ENCODE measurements around the gene TIAM1. TPM values are rescaled to one million over a fixed set of nuclear protein-coding genes. Genes with fewer than 3 reads are reported as not detected.

Gene TIAM1
- total RNA-seq, 1 donor: 1.9 TPM

DNA sequence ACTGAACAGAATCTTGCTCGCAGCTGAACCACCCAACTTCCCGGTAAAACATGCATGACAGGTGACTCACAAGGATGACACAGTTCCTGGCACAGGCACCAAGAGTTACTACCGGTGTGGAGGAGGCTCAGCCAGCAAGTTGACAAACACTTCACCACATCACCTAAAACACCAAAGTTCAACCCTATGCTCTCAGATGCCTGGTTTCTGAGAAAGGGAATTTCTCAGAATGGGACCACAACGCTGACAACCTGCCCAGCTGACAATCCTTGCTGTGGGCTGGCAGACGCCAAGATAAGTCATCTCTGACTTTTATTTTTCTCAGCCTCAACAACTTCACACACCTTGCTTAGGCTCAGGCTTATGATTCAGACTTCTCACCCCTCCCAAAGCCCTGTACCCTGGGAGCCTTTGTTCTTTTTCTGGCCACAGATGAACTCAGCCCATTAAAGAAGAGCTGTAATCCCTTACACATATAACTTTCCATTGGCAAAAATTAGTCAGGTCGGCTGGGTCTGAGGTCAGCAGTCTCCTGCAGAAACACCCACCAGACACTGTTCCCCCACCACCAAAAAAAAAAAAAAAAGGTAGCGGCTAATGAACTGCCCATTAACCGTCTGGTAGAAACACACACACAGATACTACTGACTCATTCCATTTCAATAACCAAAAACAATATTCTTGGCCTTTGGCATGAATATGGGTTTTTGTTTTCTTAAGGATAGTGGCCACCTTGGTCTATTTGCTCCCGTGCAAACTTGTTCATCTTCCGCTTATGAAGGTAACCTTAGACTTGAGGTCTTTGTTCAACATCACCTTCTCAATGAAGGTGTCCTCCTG lies 10.8 kb upstream of the TIAM1 start:
- DNase-seq (ENCODE audit: low read depth in 2 of 3, low spot score in 2 of 3): peak in 2 of 3 donors; percentile 29 to 58

DNA sequence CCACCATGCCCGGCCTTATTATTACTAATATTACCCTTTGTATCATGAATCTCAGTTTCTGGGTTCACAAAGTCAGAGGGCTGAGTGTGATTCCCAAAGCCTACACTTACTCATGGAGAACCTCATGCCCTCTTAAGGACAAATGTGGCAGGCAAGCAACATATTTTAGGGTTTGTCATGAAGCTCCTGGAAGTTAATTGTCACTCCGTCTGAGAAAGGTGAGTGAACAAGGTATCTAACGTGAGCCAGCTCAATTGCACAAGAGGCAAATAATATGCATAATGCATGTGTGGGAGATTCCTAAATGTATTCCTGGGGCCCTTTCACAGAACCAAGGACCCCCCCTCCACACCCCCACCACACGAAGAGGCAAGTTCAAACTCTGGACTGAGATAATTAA lies 10.1 kb upstream of the TIAM1 start:
- no peak for DNase-seq (ENCODE audit: low read depth in 2 of 3, low spot score in 2 of 3)

DNA sequence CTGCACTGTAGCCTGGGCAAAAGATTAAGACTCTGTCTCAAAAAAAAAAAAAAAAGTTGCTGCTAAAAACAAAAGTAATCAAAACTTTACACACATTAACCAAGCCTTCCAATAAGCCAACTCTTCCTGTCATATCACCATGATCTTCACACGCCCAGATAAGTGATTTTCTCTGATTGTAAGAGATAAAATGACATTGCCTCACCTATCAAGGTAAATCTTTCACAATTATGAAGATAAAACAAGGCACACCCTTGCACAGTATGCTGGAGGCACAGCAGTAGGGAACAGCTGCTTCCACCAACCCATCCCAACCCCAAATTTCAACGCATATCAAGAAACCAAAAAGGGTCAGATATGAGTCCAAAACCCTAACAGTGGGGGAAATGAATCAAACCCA lies 8.8 kb upstream of the TIAM1 start:
- no peak for DNase-seq (ENCODE audit: low read depth in 2 of 3, low spot score in 2 of 3)

DNA sequence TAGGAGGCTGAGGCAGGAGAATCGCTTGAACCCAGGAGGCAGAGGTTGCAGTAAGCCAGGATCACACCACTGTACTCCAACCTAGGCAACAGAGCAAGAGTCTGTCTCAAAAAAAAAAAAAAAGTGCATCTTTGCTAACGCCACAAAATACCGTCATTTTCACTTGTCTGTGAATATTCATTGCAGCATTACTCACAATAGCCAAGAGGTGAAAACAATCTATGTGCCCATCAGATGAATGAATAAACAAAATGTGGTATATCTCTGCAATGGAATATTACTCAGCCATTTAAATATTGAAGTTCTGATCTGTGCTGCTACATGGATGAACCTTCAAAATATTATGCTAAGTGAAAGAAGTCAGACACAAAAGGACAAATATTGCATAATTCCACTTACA lies 7.9 kb upstream of the TIAM1 start:
- no peak for DNase-seq (ENCODE audit: low read depth in 2 of 3, low spot score in 2 of 3)

DNA sequence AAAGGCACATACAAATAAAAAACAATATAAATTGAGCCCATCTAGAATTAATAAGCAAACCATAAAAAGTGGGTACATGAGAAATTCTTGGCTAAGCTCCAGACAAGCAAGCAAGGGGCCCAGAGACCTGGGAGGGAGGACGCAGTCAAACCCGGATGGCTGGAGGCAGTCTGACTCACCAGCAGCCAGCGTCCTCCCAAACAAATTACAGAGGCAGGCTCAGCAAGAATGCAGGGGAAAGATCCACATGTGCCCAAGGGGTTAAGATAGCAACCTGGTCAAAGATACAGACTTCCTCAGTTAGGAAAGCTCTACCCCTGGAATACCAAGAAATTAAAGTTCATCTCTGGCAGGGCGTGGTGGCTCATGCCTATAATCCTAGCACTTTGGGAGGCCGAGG lies 7.4 kb upstream of the TIAM1 start:
- no peak for DNase-seq (ENCODE audit: low read depth in 2 of 3, low spot score in 2 of 3)

DNA sequence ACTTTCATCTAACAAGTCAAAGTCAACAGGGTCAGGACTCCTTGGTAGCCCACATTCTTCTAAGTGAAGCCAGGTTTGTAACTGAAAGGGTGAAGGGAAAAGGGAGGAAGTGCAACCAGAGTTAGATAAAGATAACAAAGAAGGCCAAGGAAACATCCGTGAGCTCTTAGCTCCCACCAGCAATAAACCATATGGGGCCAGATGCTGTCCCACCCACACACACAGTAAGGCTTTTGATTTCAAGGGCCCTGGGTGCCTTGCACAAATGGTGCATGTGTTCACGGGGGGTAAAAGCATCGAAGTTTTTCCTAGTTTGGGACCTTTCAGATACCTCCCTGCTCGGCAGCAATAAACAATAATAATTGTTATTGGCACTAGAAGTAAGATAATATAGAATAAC lies 5.1 kb upstream of the TIAM1 start:
- DNase-seq (ENCODE audit: low read depth in 2 of 3, low spot score in 2 of 3): no peak

DNA sequence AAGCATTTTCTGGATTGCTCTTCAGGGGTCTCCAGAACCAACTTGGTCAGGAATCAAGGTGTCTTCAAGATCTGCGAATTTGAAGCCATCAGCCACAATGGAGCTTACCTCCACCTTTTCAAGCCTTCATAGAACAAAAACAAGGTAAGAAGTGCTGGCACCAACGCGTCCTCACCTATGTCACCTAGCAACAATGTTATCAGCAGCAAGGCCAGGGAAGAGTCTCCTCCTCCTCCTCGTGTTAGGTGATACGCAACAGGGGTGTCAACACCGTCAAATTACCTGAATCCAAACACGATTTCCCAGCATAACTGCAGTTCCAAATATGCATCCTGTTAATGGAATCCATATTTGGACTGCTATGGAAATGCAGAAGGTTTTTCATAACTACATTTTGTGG lies 4.1 kb upstream of the TIAM1 start:
- DNase-seq (ENCODE audit: low read depth in 2 of 3, low spot score in 2 of 3): no peak

DNA sequence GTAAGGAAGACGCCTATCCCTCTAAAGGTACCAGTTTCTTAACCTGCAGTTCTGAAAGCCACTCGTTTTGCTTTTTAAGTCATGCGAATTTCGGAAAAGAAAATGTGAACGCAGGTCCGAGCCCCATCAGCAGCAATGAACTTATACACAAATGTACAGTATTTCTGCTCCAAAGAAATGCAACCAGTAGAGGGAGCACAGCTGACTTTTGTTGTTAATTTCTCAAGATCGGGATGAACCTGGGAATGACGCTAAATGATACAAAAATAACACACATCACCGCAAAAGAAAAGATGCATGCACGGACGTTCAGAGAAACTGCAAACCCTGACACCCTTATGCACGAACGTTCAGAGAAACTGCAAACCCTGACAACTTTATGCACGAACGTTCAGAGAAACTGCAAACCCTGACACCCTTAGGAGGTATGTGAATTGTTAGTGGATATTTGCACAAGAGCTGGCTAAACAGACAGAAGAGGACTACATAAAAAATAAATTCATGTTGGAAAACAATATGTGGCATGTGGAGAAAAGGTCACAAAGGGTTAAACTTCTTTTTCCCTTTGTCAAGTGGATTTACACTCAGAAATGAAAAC lies 3.5 kb upstream of the TIAM1 start:
- DNase-seq (ENCODE audit: low read depth in 2 of 3, low spot score in 2 of 3): no peak

DNA sequence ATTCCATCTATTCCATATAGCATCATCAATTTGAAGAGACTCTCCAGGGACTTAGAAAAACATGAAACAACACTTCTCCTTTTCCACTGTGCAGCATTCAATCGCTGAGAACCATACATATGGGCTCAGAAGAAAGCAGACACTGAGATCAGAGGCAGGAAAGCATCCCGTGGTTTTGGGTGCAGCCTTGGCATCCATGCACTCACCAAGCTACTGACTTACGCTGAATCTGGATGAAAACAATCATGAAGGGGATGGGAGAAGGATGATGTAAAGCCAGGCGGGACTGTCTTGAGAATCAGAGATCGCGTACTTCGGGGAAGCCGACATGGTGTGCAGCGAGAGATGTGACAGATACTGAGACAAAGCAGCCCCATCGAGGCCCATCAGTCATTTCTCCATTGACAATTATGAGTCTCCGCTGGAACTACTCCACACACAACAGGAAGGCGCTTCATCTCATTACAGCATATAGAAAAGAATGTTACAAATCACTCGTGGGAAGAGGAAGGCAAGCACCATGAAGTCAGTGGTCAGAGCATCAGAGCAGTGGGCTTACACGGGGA lies 2.3 kb upstream of the TIAM1 start:
- DNase-seq (ENCODE audit: low read depth in 2 of 3, low spot score in 2 of 3): no peak

DNA sequence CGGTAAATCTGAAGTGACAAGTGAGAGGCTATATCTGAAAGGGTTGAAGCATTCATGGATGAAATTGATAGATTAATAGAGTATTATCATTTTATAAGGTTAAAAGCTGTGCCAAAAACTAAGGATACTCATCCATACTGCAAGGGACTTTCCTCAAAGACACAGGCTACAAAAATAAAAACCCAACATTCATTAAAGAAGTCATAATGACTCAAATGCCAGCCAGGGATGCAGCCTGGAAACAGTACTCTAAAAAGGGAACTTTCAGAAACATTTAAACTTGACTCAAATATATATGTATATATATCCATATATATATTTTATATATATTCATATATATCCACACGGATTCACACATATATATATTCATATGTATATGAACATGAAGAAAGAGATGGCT lies 1.1 kb upstream of the TIAM1 start:
- DNase-seq (ENCODE audit: low read depth in 2 of 3, low spot score in 2 of 3): no peak

DNA sequence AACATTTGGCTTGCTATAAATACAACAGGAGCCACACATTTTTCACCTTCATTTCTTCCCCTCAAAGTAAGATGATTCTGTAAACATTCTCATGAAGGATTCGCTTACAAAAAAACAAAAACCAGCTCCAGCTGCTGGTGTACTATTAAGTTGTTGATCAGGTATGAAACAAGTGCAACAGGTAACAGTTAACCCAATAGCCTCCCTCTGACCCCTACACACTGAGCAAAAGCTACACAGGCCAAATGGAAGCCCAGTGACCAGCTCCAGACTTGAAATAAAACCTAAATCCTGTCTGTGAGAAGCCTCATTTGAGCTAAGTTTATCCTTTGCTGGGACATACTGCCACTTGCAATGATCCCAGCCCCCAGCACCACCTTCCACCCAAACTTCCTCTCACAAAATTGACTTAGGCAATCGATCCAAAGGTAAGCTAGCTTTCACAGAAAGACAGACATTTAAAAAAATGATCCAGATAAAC lies 991 bp downstream of the TIAM1 start:
- DNase-seq (ENCODE audit: low read depth in 2 of 3, low spot score in 2 of 3): no peak

DNA sequence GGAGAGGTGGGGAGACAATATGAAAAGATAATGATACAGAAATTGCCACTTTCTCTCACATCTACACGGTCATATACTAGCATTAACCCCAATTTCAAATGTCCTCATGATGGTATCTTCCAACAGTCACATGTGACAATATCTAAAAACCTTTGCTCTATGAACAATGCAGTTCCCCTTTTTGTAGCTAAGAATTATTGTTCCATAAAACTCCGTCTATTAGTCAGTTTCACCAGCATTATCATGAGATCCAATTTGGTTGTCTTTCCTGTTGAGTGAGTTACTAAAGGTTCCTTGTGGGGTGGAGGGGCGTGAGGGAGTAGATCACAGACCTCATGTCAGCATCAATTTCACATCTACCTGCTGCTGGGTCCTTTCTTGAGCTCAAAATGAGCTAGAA lies 1.7 kb downstream of the TIAM1 start:
- DNase-seq (ENCODE audit: low read depth in 2 of 3, low spot score in 2 of 3): peak in 2 of 3 donors; percentile 26 to 47

DNA sequence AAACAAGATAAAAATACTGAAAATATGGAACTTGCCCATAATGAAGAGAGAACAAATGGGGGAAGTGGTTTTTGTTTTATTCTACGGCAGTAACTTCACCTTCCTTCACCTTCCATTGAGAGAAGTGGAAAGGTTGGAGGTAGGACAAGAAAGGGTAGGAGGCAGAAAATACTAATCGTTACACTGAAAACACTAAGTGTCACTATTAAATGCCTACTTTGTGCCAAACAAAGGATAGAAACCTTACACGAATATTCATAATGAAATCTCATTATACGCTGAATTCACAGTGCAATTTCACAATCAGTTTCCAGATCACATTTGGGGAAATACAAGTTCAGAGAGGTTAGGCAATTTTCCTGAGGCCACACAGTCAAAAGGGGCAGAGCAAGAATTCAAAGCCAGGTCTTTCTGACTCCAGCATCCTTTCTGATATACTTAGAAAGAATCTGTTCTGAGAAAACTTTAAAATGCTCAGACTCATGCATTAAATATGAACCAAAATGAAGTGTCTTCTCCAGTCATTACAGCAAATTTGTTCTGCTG lies 3.0 kb downstream of the TIAM1 start:
- DNase-seq (ENCODE audit: low read depth in 2 of 3, low spot score in 2 of 3): no peak

DNA sequence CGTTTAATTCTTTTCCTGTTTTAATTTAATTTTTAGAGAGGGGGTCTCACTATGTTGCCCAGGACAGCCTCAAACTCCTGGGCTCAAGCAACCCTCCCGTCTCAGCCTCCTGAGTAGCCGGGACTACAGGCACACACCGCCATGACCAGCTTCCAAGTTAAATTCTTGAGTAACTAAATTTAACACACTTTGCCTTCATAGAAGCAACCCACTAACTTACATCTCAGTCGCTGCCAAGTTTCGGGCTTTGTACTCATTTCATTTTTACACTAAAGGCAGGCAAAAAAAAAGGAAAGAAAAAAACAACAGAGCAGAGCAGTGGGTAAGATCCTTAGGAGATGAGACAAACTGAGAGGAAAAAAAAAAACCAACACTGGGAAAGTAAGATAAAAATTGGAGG lies 3.5 kb downstream of the TIAM1 start:
- no peak for DNase-seq (ENCODE audit: low read depth in 2 of 3, low spot score in 2 of 3)

DNA sequence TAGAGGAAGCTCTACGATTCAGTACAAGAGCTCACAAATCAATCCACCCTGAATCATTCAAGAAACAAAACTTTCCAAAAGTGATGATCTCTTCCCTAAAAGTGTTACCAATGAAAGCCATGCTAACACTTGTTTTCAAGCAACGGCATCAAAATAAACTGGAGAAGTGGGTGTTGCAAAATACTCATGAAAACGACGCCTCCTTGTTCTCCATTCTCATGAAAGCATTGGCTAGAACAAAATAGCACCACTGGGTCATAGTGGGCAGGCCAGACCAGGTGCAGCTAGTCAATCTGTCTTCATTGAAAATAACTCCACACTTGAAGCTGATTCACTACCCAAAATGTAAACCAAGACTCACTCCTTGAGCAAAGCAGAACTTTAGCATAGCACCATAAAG lies 4.3 kb downstream of the TIAM1 start:
- DNase-seq (ENCODE audit: low read depth in 2 of 3, low spot score in 2 of 3): no peak

DNA sequence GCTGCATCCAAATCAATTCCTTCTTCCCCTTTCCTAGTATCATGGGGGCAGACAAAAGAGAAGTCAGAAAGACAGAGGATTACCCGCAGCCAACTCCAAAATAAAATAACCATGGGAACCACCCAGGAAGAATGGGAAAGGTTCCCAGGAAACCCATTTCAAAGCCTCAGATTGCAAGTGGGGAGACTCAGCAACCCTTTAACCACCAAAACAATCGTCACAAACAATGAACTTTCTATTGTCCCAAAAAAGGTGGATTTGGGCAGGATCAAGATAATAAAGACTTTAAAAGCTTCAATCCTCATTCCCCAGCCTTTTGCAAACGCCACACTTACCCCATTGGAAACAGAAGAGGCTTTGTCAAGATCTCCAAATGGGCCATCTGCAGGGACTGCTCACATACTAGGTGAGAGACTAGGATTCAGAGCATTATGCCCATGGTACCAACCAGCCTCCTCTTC lies 5.1 kb downstream of the TIAM1 start:
- DNase-seq (ENCODE audit: low read depth in 2 of 3, low spot score in 2 of 3): no peak

DNA sequence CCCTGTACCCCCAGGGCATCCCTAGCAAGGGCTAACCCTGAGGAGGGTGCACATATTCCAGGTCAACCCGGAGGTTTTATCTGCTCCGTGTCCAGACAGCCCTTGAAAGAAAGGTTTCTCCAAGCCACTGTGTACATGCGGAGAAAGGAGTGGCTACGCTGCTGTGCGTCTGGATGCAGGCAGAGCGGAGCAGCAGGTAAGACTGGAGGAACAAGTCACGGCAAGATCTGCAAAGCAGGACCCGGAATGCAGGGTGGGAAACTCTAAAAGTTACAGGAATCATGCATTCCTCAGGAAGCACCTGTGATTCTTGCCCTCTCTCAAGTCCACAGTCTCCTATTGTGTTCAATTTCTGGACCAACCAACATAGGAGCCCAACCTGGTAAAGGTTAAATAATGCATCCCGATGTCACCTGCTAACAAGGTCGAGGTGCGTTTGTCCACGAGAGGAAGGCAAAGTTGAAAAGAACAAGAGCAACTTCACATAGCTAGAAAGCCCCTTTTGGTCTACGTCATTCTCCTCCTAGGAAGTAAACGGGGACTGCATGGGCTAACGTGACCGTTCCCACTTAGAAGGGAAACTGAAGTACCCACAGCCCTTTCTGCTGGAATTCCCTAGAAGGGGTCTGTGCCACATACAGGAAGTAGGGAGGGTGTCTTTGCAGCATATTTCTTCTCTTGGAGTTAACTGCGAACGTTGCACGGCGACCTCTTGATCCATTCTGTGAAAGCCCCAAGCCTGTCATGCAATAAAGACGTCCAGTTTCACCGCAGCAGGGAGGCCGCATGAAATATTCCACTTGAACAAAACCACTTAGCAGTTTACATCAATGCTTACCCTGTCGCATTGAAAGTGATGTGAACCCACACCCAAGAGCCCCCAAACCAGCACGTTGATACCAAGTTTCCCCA lies 5.8 kb downstream of the TIAM1 start:
- DNase-seq (ENCODE audit: low read depth in 2 of 3, low spot score in 2 of 3): no peak

DNA sequence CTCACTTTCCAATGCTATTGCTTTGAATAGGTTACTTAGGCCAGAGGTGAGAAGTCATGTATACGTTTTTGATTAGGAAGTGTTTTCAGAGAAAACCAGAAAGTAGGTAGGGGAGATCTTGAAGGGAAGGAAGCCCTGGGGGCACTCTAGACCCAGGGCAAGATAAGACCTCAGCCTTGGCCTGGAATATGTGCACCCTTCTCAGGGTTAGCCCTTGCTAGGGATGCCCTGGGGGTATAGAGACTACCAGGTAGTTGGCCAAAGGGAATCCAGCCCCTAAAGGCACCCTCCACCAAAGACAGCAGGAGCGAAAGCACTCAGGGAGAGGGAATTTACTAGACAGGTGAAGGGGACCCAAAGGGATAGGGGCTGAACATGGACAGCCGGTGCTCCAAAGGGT lies 7.0 kb downstream of the TIAM1 start:
- DNase-seq (ENCODE audit: low read depth in 2 of 3, low spot score in 2 of 3): no peak

DNA sequence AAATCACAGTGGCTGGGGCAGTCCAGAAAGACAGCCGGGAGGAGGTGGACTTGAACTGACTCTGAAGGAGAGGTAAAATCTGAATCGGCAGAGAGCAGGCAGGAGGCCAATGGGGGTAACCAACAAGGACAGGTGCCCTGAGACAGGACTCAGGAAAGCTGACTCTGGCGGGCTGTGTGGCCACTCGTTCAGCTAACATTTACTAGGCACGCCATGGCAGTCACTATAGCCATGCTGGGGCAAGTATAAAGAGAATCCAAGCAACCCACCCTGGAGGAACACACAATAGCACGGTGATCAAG lies 7.4 kb downstream of the TIAM1 start:
- no peak for DNase-seq (ENCODE audit: low read depth in 2 of 3, low spot score in 2 of 3)

DNA sequence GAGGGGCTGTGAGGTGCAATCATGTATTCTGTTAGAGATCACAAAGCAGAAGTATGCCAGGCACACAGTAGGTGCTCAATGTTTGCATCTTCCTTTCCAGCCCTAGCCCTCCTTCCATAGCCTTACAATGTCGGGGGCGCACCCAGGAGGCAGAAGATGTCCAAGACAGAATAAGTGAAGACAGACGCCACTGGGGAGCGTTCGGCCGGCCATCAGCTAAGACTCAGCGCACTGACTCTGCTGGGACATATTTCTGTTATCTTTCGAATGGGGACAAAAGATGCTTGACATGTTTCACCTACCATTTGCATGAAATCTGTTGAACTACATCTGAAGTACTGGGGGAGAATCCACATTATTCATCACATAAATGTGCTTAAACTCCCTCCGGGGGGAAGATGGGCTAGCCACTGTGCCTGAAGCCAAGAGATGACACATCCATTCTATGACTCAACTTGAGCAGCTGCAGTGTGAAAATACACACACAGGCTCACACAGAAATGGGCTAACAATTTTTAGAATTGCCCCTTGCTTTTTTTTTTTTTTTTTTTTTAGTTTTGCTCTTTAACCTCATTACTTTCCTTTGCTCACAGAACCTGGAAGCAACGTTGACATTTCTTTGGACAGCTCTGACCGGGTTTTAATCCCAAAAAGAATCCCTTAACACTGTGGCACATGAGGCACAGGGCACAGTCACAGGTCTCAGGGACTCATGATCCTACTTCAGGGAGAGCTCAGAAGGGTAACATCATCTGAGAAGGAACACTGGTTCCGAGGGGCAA lies 7.9 kb downstream of the TIAM1 start:
- DNase-seq (ENCODE audit: low read depth in 2 of 3, low spot score in 2 of 3): no peak
